ENCODE measurements around the gene PRSS16. TPM values are rescaled to one million over a fixed set of nuclear protein-coding genes. Genes with fewer than 3 reads are reported as not detected.

PRSS16 gene
- total RNA-seq, 1 donor from 2014 or later, result 1.8 TPM

DNA sequence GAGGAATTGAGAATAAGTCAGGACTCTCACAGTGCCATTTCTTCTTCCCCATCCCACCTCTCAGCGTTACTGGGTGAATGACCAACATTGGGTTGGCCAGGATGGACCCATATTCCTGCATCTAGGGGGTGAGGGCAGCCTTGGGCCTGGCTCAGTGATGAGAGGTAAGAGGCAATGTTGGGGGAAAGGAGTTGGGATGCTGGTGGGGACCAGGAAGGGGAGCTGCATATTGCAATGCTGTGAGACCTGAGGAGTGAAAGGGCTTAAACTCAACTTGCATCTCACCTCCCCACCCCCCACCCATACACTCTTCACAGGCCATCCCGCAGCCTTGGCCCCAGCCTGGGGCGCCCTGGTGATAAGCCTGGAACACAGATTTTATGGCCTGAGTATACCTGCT lies 1.3 kb downstream of the PRSS16 start:
- DNase-seq (ENCODE audit: low spot score), result no peak
- H3K4me3 Mint-ChIP-seq (ENCODE audit: unreplicated experiment), result no peak overlapping the region
- peaks cover 5% of the 10 kb centered on the region for H3K4me1 Mint-ChIP-seq (ENCODE audit: low read depth)
- TF ChIP-seq, protein P1, sequence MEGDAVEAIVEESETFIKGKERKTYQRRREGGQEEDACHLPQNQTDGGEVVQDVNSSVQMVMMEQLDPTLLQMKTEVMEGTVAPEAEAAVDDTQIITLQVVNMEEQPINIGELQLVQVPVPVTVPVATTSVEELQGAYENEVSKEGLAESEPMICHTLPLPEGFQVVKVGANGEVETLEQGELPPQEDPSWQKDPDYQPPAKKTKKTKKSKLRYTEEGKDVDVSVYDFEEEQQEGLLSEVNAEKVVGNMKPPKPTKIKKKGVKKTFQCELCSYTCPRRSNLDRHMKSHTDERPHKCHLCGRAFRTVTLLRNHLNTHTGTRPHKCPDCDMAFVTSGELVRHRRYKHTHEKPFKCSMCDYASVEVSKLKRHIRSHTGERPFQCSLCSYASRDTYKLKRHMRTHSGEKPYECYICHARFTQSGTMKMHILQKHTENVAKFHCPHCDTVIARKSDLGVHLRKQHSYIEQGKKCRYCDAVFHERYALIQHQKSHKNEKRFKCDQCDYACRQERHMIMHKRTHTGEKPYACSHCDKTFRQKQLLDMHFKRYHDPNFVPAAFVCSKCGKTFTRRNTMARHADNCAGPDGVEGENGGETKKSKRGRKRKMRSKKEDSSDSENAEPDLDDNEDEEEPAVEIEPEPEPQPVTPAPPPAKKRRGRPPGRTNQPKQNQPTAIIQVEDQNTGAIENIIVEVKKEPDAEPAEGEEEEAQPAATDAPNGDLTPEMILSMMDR (IDR thresholded peaks at IDR 0.05), result no peak
- no peaks in the 10 kb centered on the region for H3K36me3 Mint-ChIP-seq (ENCODE audit: low read depth)
- peaks cover 26% of the 10 kb centered on the region for H3K27me3 Mint-ChIP-seq (ENCODE audit: low read depth)
- H3K9me3 Mint-ChIP-seq (ENCODE audit: low read depth), result no peaks in the 10 kb centered on the region
- H3K27ac Mint-ChIP-seq (ENCODE audit: unreplicated experiment), result no peak overlapping the region

DNA sequence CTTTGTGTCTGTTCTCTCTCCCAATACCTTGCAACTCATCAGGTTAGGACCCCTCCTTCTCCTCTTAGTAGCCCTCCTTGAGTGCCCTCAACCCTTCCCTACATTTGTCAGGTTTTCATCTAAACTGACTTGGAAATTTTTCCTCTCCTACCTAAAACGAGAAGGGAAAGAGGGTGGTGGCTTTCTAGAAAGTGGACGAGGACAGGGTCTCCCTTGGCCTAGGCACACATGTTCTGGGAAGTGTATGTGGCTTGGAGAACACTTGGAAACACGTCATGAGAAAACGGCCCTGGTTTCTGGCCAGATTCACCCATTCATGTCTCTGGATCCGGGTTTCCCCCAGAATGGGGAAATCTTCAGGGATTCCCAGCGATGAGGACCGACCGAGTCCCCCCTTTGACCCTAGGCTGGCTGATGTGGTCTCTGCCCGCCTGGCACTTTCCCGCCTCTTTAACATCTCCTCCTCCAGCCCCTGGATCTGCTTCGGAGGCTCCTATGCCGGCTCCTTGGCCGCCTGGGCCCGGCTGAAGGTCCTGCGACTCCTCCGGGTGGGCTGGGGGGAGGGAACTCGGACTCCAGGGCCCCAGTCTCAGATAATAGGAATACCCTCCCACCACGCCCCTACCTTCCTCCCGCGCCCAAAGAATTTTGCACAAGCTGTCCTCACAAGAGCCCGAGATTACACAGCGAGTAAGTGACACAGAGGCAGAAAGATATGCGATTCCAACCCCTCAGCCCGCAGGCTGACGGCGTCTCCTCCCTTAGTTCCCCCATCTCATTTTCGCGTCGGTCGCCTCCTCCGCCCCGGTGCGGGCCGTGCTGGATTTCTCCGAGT lies 3.0 kb downstream of the PRSS16 start:
- Mint-ChIP-seq H3K4me3 (ENCODE audit: unreplicated experiment) (peak overlapping the region; percentile 86), H3K36me3 (ENCODE audit: low read depth) (no peaks in the 10 kb centered on the region), H3K27ac (ENCODE audit: unreplicated experiment) (no peak overlapping the region), H3K4me1 (ENCODE audit: low read depth) (peaks cover 5% of the 10 kb centered on the region), H3K9me3 (ENCODE audit: low read depth) (no peaks in the 10 kb centered on the region), H3K27me3 (ENCODE audit: low read depth) (peaks cover 37% of the 10 kb centered on the region)
- no peak for DNase-seq (ENCODE audit: low spot score)
- TF ChIP-seq, protein P1 (IDR thresholded peaks at IDR 0.05), result no peak

DNA sequence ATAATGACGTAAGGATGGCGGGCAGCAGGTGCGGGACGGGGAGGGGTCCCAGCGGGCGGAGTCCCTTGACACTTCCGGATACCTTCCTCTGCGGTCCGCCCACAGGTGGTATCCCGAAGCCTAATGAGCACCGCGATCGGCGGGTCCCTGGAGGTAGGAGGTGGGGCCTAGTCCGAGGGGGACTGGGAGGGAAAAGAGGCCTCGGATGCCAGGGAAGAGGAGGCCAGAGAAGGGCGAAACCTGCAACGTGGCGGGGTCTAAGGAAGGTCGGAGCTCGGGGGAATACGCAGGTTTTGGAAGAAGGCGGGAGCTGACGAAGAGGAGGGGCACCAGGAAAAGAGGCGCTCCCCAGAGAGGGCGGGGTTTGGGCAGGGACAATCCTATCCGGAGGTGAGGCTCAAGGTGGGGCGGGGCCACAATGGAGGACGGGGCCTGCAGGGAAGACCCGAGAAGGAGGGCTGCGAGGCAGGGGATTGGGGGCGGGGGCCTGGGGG lies 3.7 kb downstream of the PRSS16 start:
- no peak for DNase-seq (ENCODE audit: low spot score)
- H3K4me3 Mint-ChIP-seq (ENCODE audit: unreplicated experiment), result peak overlapping the region; percentile 86
- peaks cover 44% of the 10 kb centered on the region for H3K27me3 Mint-ChIP-seq (ENCODE audit: low read depth)
- H3K4me1 Mint-ChIP-seq (ENCODE audit: low read depth), result peaks cover 5% of the 10 kb centered on the region
- no peaks in the 10 kb centered on the region for H3K9me3 Mint-ChIP-seq (ENCODE audit: low read depth)
- H3K36me3 Mint-ChIP-seq (ENCODE audit: low read depth), result no peaks in the 10 kb centered on the region
- TF ChIP-seq, protein P1 (IDR thresholded peaks at IDR 0.05), result no peak
- peak overlapping the region; percentile 58 for H3K27ac Mint-ChIP-seq (ENCODE audit: unreplicated experiment)

DNA sequence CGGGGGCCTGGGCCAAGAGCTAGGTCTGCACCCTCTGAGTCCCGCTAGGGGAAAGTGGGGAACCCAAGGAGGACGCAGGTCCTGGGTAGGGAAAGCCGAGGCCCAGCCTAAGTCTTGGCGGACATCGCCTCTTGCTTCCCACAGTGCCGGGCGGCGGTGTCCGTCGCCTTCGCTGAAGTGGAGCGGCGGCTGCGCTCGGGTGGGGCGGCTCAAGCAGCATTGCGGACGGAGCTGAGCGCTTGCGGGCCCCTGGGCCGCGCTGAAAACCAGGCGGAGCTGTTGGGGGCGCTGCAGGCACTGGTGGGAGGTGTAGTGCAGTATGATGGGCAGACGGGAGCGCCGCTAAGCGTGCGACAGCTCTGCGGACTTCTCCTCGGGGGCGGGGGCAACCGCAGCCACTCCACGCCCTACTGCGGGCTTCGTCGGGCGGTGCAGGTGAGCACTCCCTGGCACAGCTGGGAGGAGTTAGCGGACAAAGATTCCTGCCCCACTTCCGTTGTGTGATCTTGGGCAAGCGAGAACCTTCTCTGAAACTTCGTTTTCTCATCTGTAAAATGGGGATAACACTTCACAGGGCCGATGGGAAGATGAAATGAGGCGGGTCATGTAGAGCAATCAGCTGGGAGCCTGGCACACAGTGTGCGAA lies 4.2 kb downstream of the PRSS16 start:
- Mint-ChIP-seq H3K27ac (ENCODE audit: unreplicated experiment) (peak overlapping the region; percentile 9), H3K4me1 (ENCODE audit: low read depth) (peaks cover 5% of the 10 kb centered on the region), H3K9me3 (ENCODE audit: low read depth) (no peaks in the 10 kb centered on the region), H3K4me3 (ENCODE audit: unreplicated experiment) (peak overlapping the region; percentile 86), H3K36me3 (ENCODE audit: low read depth) (no peaks in the 10 kb centered on the region), H3K27me3 (ENCODE audit: low read depth) (peaks cover 48% of the 10 kb centered on the region)
- DNase-seq (ENCODE audit: low spot score), result no peak
- TF ChIP-seq, protein P1 (IDR thresholded peaks at IDR 0.05), result peak; percentile 79

DNA sequence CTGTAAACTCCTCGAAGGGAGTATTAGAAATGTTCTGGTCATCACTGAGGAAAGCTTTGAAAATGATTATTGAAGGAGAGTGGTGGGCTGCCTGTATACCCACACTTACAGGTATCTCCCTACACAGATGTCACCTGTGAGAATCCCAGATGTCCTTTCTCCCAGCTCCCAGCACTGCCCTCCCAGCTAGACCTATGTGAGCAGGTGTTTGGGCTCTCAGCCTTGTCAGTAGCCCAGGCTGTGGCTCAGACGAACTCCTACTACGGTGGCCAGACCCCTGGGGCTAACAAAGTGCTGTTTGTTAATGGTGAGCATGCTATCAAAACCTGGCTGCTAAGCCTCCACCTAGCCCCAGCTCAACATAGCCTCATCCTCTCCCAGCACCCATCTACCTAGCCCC lies 7.1 kb downstream of the PRSS16 start:
- no peak for DNase-seq (ENCODE audit: low spot score)
- no peaks in the 10 kb centered on the region for H3K9me3 Mint-ChIP-seq (ENCODE audit: low read depth)
- no peak overlapping the region for H3K4me3 Mint-ChIP-seq (ENCODE audit: unreplicated experiment)
- peaks cover 5% of the 10 kb centered on the region for H3K4me1 Mint-ChIP-seq (ENCODE audit: low read depth)
- TF ChIP-seq, protein P1 (IDR thresholded peaks at IDR 0.05), result no peak
- H3K27ac Mint-ChIP-seq (ENCODE audit: unreplicated experiment), result no peak overlapping the region
- peaks cover 47% of the 10 kb centered on the region for H3K27me3 Mint-ChIP-seq (ENCODE audit: low read depth)
- no peaks in the 10 kb centered on the region for H3K36me3 Mint-ChIP-seq (ENCODE audit: low read depth)
